Suppressor macrophage (primary cell): Measurements from ENCODE around the gene CHKB.
A peak's percentile ranks its signal among the peaks of the same experiment; 100 is the strongest.

Experiments used
- DNase-seq, 4 experiments: peaks; one replicate each; pipeline ENCODE4 v3.0.0-alpha.2; 2020 to 2022

Gene CHKB

GRCh38 chr22:50547263-50547985, 35.2 kb downstream of the CHKB start:
- no peak for DNase-seq

- DNase-seq: no peak
Measured at GRCh38 chr22:50546326-50547262, 36.1 kb downstream of the CHKB start.

DNA sequence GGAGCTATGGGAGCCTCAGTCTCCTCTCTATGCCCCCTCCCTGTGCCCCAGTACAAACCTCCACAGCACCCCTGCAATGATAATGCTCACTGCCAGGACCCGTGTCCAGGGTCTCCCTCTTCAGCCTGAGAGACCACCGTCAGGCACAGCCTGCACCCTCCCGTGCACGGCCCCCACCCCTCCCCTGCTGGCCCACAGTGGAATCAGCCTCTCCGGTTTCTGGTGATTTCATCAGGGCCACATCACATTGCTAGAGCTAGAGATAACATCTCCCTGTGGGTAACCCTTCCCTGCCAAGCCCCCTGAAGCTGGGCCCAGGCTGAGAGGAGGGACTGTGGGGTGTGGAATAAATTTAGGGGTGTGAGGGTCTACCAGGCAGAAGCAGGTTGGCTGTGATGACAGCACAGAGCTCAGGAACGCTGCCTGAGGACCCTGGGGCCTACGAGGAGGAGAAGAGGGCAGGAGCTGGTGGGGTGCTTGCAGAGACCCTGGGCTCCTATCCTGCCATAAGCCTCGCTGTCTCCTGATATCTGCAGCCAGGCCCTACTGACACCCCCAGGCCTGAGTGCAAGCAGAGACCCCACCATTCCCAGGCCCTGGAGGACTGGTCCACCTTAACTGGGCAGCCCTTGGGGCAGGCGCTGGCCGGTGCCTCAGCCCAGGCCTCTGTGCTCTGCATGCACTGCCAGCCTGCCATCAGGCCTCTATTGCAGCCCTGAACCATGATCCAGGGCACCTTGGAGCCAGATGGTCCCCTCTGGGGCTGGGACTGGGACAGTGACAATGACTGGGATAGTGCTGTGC, 36.9 kb downstream of the CHKB start, which contains the start of gene KLHDC7B:
TSS of gene KLHDC7B (plus strand) at position 378 of the 804 bp plus-strand sequence. CDS start at position 723, 345 bp downstream.
- DNase-seq: no peak

DNA sequence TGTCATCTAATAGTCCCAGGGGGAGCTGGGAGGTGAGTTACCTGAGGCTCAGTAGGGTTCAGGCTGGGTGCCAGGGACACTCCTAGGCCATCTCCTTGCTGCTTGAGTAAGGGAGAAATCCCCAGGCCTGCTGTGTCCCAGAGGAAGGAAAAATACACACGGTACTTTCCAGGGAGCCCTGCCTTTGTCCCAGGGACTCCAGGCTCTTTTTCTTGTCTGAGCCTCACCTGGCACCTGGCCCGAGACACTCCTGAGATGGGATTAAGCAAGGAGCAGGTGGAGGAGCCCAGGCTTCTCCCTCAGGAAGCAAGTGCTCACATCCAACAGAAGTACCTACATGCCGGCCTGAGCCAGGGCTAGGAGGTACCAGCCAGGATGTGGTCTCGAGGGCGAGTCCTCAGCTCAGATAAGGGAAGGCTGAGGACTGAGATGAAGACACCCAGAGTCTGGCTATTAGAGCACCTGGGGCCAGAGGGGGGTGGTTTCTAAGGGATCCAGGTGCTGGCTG, 37.8 kb downstream of the CHKB start:
- no peak for DNase-seq

- peak; percentile 81 to 93 (median 88) for DNase-seq
Measured at GRCh38 chr22:50544078-50544745, 38.4 kb downstream of the CHKB start.

DNA sequence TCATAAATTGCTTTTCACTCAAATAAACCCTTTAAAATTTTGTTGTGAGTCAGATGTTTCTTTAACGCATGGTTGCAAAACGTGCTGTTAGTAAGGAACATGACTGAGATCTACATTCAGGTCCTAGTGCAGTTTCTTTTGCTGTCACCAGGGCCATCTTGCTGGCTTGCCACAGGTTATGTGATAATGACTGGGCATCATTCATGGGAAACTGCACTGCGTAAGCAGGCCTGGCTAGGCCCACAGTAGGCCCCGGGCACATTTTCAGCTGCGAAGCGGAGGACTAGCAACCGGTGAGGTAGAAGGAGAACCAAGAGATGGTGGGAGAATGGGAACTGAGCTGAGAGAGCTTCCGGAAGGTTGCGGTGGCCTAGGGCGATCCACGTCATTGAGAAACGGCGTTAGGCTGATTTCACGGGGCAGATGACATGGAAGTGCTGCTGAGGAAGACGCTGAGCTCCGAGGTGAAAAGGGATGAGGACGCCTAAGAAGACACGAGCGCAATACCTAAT, 40.2 kb downstream of the CHKB start:
- peak; percentile 94 to 98 (median 96) for DNase-seq

DNA sequence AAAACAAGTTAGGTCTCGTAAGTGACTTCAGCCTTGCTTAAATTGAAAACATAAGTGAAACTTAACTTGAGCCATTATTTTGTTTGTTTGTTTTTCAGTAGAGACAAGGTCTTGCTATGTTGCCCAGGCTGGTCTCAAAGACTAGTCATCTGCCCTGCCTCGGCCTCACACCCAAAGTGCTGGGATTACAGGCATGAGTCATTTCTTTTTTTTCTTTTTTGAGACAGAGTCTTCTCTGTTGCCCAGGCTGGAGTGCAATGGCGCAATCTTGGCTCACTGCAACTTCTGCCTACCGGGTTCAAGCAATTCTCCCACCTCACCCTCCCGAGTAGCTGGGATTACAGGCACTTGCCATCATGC, 41.0 kb downstream of the CHKB start:
- peak; percentile 84 to 95 (median 90) for DNase-seq

GRCh38 chr22:50540381-50540780, 42.3 kb downstream of the CHKB start:
- DNase-seq: peak in 1 of 4 experiments; percentile 28

DNA sequence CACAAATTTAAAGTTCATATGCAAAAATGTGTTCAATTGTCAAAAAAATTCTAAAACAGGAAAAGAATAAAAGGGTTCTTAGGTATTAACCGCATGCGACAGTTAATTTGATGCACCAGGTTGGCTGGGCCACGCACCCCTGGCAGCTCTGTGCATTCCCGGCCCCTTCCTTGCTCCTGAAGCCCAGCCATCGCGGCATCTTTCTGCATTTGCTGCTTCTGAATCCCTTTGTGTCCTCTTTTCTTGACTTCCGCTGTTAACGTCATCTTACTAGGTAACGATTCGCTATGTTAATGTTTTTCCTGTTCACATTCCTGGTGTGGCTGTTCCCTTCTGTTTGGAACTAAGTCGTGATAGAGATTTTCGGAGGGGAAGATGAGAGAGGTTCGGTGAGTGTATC, 44.9 kb downstream of the CHKB start:
- peak in 2 of 4 experiments; percentile 24 to 41 for DNase-seq

- DNase-seq: no peak
Measured at GRCh38 chr22:50536226-50536625, 46.4 kb downstream of the CHKB start.

GRCh38 chr22:50535113-50535512, 47.5 kb downstream of the CHKB start:
- DNase-seq: peak in 1 of 4 experiments; percentile 18

DNA sequence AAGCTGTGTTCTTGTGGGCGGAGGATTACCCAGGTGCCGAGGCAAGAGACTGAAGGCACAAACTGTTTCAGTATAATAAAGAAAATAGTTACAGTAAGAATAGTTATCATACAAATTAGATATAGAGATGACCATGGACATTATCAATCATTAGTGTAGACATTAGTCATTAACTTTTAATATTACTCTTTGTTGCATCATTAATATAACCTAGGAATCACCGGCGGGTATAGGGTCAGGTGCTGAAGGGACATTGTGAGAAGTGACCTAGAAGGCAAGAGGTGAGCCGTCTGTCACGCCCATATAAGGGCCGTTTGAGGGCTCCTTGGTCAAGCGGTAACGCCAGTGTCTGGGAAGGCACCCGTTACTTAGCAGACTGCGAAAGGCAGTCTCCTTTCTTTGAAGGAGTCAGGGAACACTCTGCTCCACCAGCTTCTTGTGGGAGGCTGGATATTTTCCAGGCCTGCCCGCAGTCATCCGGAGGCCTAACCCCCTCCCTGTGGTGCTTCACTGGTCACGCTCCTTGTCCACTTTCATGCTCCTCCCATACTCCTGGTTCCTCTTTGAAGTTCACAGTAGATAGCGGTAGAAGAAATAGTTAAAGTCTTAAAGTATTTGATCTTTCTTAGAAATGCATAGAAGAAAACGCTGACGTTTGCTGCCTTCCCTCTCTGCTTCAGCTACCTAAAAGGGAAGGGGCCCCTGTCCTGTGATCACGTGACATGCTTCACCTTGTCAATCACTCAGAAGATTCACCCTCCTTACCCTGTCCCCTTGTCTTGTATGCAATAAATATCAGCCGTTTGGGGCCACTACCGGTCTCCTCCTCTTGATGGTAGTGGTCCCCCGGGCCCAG, 48.6 kb downstream of the CHKB start:
- peak; percentile 70 to 86 (median 82) for DNase-seq

DNA sequence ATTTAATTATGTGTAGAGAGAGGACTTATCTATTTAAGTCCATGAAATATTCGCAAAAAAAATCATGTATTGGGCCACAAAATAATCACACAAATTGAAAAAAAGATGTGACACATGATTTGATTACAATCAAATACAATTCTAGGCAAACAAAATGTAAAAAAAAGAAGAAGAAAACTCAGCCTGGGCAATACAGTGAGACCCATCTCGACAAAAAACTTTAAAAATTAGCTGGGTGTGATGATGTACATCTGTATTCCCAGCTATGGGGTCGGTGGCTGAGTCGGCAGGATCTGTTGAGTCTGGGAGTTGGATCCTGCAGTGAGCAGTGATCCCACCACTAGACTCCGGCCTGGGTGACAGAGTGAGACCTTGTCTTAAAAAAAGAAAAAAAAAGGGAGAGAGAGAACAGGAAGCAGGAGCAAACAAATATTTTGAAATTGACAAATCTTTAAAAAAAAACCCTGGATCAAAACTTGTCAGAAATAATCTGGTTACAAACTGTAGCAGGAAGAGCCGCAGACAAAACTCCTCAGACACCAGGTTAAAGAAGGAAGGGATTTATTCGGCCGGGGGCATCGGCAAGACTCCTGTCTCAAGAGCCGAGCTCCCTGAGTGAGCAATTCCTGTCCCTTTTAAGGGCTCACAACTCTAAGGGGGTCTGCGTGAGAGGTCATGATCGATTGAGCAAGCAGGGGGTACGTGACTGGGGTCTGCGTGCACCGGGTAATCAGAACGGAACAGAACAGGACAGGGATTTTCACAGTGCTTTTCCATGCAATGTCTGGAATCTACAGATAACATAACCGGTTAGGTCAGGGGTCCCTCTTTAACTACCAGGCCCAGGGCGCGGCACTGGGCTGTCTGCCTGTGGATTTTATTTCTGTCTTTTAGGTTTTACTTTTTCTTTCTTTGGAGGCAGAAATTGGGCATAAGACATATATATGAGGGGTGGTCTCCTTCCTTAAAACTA, 49.5 kb downstream of the CHKB start:
- DNase-seq: peak in 2 of 4 experiments; percentile 34 to 40

GRCh38 chr22:50531962-50532674, 50.5 kb downstream of the CHKB start:
- peak; percentile 67 to 88 (median 76) for DNase-seq

GRCh38 chr22:50531546-50531961, 51.1 kb downstream of the CHKB start:
- peak; percentile 87 to 94 (median 89) for DNase-seq

DNA sequence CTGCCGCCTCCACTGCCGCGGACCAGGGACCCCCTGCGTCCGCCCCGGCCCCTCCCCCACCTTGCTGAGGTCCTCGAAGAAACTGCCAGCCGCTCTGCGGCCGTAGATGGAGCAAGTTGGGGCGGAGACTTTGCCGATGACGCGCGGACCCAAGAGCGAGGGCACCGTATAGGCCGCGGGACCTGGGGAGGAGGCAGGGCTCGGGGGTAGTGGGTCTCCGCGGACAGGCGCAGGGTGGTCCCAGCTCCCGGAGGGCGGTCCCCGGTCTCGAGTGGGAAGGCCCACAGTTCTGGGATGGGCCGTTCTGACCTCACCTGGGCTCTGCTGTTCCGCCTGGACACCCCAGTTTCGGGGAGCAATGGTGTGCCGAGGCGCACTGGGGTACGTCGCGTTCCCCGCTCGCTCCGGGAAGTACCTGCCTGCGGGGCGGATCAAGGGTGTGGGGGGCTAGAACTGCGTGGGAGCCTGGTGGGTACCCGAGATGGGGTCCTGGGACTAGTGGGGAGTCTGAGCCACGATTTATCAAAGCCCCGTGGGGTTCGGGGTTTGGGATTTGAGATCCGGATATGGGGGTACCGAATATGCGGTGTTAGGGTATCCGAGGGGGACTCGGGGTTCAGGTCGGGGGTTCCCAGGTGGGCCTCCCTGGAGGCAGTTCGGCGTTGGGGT, 51.6 kb downstream of the CHKB start:
- DNase-seq: peak; percentile 94 to 97 (median 96)

- peak in 1 of 4 experiments; percentile 65 for DNase-seq
Measured at GRCh38 chr22:50530580-50530876, 52.1 kb downstream of the CHKB start.
